ENCODE results near the gene AUP1. TPM values are rescaled to one million over a fixed set of nuclear protein-coding genes. Genes with fewer than 3 reads are reported as not detected.

AUP1 gene
- total RNA-seq, 2 donors from 2014 or later, result 55.2 to 80.9 TPM

DNA sequence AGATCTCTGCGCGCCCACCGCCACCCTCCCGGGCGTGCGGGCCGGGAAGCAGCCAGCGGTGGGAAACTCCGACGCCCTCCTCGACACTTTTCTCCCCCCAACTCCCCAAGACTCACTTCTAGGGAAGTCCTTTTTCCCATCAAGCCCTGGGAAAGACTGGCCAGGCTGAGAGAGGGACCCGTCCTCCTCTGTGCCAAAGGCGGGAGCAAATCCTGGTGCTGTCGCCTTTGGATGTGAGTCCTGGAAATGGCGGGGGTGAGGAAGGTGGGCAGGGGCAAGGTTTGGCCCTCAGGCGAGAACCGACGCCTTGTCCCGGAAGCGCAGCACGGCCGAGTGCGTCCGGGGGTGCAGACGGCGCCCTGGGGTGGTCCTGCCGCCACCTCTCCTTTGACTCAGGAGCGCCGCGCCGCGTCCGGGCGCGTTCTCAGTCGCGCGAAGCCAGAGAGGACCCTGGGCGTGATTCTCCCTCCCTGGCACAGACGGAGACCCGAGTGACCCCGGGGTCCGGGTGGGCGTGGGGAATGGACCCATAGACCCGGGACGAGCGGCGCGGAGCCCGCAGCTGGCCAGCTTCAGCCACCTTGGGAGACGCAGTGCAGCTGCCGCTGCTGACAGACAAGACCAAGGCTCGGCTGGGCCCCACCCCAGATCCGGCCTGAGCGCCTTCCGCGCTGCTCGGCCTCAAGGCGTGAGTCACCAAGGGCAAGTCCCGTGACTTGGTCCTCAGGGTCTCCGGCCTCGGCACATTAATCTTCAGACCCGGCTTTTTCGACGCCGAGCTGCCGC lies 26.6 kb downstream of the AUP1 start:
- Histone ChIP-seq H3K36me3 (peaks cover 14% of the 10 kb centered on the region), H3K27me3 (peaks cover 14 to 17% of the 10 kb centered on the region in 2 donors), H3K4me3 (peak overlapping the region; percentile 44 to 62), H3K27ac (peak overlapping the region; percentile 77 to 84), H3K9me3 (no peaks in the 10 kb centered on the region), H3K4me1 (peaks cover 0 to 78% of the 10 kb centered on the region in 2 donors)
- DNase-seq (ENCODE audit: low spot score), result peak; percentile 96
- TF ChIP-seq, protein P1, sequence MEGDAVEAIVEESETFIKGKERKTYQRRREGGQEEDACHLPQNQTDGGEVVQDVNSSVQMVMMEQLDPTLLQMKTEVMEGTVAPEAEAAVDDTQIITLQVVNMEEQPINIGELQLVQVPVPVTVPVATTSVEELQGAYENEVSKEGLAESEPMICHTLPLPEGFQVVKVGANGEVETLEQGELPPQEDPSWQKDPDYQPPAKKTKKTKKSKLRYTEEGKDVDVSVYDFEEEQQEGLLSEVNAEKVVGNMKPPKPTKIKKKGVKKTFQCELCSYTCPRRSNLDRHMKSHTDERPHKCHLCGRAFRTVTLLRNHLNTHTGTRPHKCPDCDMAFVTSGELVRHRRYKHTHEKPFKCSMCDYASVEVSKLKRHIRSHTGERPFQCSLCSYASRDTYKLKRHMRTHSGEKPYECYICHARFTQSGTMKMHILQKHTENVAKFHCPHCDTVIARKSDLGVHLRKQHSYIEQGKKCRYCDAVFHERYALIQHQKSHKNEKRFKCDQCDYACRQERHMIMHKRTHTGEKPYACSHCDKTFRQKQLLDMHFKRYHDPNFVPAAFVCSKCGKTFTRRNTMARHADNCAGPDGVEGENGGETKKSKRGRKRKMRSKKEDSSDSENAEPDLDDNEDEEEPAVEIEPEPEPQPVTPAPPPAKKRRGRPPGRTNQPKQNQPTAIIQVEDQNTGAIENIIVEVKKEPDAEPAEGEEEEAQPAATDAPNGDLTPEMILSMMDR (IDR thresholded peaks at IDR 0.05), result peak in 1 of 2 donors; percentile 52

- peak overlapping the region in 1 of 2 donors; percentile 84 for H3K27ac ChIP-seq
- TF ChIP-seq, protein P1 (IDR thresholded peaks at IDR 0.05), result no peak
- peaks cover 0 to 82% of the 10 kb centered on the region in 2 donors for H3K4me1 ChIP-seq
- peaks cover 18 to 21% of the 10 kb centered on the region in 2 donors for H3K27me3 ChIP-seq
- H3K9me3 ChIP-seq, result no peaks in the 10 kb centered on the region
- H3K4me3 ChIP-seq, result peak overlapping the region; percentile 44 to 62
- peaks cover 14% of the 10 kb centered on the region for H3K36me3 ChIP-seq
- no peak for DNase-seq (ENCODE audit: low spot score)
Observed at GRCh38 chr2:74502147-74502719, 27.3 kb downstream of the AUP1 start.

- Histone ChIP-seq H3K9me3 (no peaks in the 10 kb centered on the region), H3K36me3 (peaks cover 14% of the 10 kb centered on the region), H3K27me3 (peaks cover 18 to 21% of the 10 kb centered on the region in 2 donors), H3K4me1 (peaks cover 0 to 77% of the 10 kb centered on the region in 2 donors), H3K4me3 (peak overlapping the region in 1 of 2 donors; percentile 62), H3K27ac (no peak overlapping the region)
- DNase-seq (ENCODE audit: low spot score), result no peak
- TF ChIP-seq, protein P1 (IDR thresholded peaks at IDR 0.05), result no peak
Observed at GRCh38 chr2:74501335-74502071, 28.0 kb downstream of the AUP1 start.

DNA sequence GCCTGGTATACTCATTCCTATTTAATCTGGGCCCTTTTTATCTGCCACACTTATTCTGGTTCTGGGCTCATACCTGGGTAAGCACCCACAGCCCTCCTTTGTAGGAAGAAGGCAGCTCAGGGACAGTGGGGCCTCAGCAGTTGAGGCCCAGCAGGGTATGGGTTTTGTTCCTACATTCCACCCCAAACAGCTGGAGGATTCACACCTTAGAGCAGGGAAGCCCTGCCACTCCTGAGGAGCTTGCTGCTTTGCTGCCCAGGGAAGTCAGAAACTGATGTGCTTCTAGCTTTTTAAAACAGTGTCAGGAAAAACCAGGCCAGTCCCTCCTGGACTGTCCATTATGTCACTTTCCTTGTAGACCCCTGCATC lies 28.9 kb downstream of the AUP1 start:
- H3K9me3 ChIP-seq, result no peaks in the 10 kb centered on the region
- TF ChIP-seq, protein P1 (IDR thresholded peaks at IDR 0.05), result no peak
- DNase-seq (ENCODE audit: low spot score), result no peak
- peaks cover 0 to 67% of the 10 kb centered on the region in 2 donors for H3K4me1 ChIP-seq
- H3K36me3 ChIP-seq, result peaks cover 9% of the 10 kb centered on the region
- peaks cover 18 to 21% of the 10 kb centered on the region in 2 donors for H3K27me3 ChIP-seq
- H3K27ac ChIP-seq, result no peak overlapping the region
- H3K4me3 ChIP-seq, result no peak overlapping the region

- no peaks in the 10 kb centered on the region for H3K9me3 ChIP-seq
- peak overlapping the region in 1 of 2 donors; percentile 51 for H3K4me3 ChIP-seq
- peaks cover 18 to 21% of the 10 kb centered on the region in 2 donors for H3K27me3 ChIP-seq
- no peak overlapping the region for H3K27ac ChIP-seq
- peaks cover 0 to 62% of the 10 kb centered on the region in 2 donors for H3K4me1 ChIP-seq
- DNase-seq (ENCODE audit: low spot score), result no peak
- TF ChIP-seq, protein P1 (IDR thresholded peaks at IDR 0.05), result no peak
- H3K36me3 ChIP-seq, result peaks cover 4% of the 10 kb centered on the region
Observed at GRCh38 chr2:74499940-74500577, 29.4 kb downstream of the AUP1 start.
